Measurements from ENCODE around the gene SHROOM1. TPM values are rescaled to one million over a fixed set of nuclear protein-coding genes. Genes with fewer than 3 reads are reported as not detected.

The SHROOM1 gene
- total and polyA plus RNA-seq, 2 of the 8 experiments (the other 6 are each of a cell fraction or from before 2014, with no cell fraction given): 3.9 to 5.2 TPM

DNA sequence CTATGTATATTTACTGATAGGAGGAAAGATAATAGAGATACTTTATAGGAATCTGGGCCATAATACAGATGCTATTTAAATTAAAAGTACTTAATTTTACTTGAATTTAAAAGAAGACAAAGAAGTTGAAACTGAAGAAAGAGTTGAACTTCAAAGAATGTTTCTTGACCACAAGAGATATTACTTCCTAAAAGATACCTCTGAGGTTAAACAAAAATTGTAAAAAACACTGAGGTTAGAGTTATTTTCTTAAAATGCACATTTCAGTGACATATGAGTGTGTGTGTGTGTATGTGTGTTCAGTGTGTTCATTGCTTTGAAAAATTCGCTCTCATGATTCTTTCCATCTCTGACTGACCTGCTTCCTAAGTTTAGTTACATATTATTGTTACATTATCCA lies 49.9 kb downstream of the SHROOM1 start:
- Histone ChIP-seq H2BK20ac (ENCODE audit: low read length) (no peak overlapping the region), H4K8ac (ENCODE audit: extremely low read depth, insufficient read depth, low read length) (no peak overlapping the region), H3K79me2 (ENCODE audit: control insufficient read depth in 1 of 2, insufficient read depth in 2 of 2, low read length in 2 of 2) (no peaks in the 10 kb centered on the region), H4K20me1 (replicated peaks in 1 of 2; ENCODE audit: control insufficient read depth in 1 of 2, insufficient read depth in 2 of 2, low read length in 2 of 2) (peaks cover 0 to under 1% of the 10 kb centered on the region in 2 experiments), H3K9me3 (ENCODE audit: insufficient read depth in 2 of 2, low read depth in 1 of 2, low read length in 1 of 2) (no peaks in the 10 kb centered on the region), H4K91ac (replicated peaks; ENCODE audit: insufficient read length, low read length) (no peak overlapping the region), H3K79me1 (ENCODE audit: low read depth, low read length) (no peaks in the 10 kb centered on the region), H3K4me2 (ENCODE audit: insufficient read depth in 1 of 2, low read depth in 2 of 2, low read length in 2 of 2) (no peak overlapping the region), H2BK120ac (replicated peaks; ENCODE audit: low read depth, low read length) (no peak overlapping the region), H3K23ac (ENCODE audit: insufficient read length) (no peak overlapping the region), H3K27ac (ENCODE audit: low read depth, low read length) (no peak overlapping the region), H3K4me1 (replicated peaks in 1 of 4; ENCODE audit: control insufficient read depth in 3 of 4, insufficient read depth in 4 of 4, low read length in 3 of 4) (peaks cover 0 to 7% (median 1%) of the 10 kb centered on the region in 4 experiments; a peak in 5 of 7 replicates), H2BK15ac (ENCODE audit: low read length) (no peak overlapping the region), H2AFZ (ENCODE audit: low read length) (no peak overlapping the region), H2AK5ac (ENCODE audit: low read depth, low read length) (no peak overlapping the region), H3K36me3 (ENCODE audit: control insufficient read depth in 2 of 4, insufficient read depth in 4 of 4, low read length in 3 of 4) (no peaks in the 10 kb centered on the region), H4K5ac (ENCODE audit: insufficient read length, low read depth, low read length) (no peak overlapping the region), H3K9ac (replicated peaks in 1 of 4; ENCODE audit: extremely low read depth in 1 of 4, low read depth in 3 of 4, low read length in 3 of 4) (no peak overlapping the region), H3K23me2 (ENCODE audit: low read depth, low read length) (peaks cover 10% of the 10 kb centered on the region), H3K18ac (ENCODE audit: extremely low read depth, low read length) (no peak overlapping the region), H3K4ac (replicated peaks; ENCODE audit: insufficient read length, low read depth, low read length) (no peak overlapping the region), H2BK12ac (ENCODE audit: low read depth, low read length) (no peak overlapping the region), H3K27me3 (replicated peaks in 1 of 4; ENCODE audit: control insufficient read depth in 3 of 4, extremely low read depth in 1 of 4, insufficient read depth in 3 of 4, low read length in 3 of 4) (peaks cover 2 to 39% (median 25%) of the 10 kb centered on the region in 4 experiments), H3K14ac (ENCODE audit: insufficient read length) (no peak overlapping the region), H2BK5ac (ENCODE audit: low read depth, low read length) (no peak overlapping the region), H3K4me3 (ENCODE audit: extremely low read depth in 1 of 4, insufficient read depth in 2 of 4, low read depth in 3 of 4, low read length in 4 of 4) (no peak overlapping the region), H3K56ac (replicated peaks; ENCODE audit: insufficient read length, low read depth, low read length) (no peak overlapping the region)
- CTCF ChIA-PET (ENCODE audit: partially characterized antibody): no interaction called here
- no peak for DNase-seq (ENCODE audit: low read depth in 1 of 2, low spot score in 2 of 2)
- 77% methylated on average over 1 of the region's 1 CpG; no CpG with 5 or more reads in 1 of the 2 experiments for WGBS, 2 experiments (ENCODE audit: extremely low coverage in 1 of 2, insufficient coverage in 1 of 2, insufficient read length in 1 of 2, insufficient replicate concordance in 2 of 2, low coverage in 1 of 2, low lambda C conversion rate in 2 of 2, missing lambda C conversion rate in 1 of 2)
- POLR2A ChIA-PET (ENCODE audit: partially characterized antibody): no interaction called here
- no peak for FAIRE-seq
- TF ChIP-seq CTCF (IDR thresholded peaks at IDR 0.05; ENCODE audit: control extremely low read depth in 1 of 3, insufficient read depth in 1 of 3, low read depth in 1 of 3, low read length in 3 of 3): no peak
- no peak for TF ChIP-seq SP4 (IDR thresholded peaks at IDR 0.05; ENCODE audit: low read length)
- TF ChIP-seq JUND (IDR thresholded peaks at IDR 0.05; ENCODE audit: low read length): no peak
- TF ChIP-seq SAP30 (IDR thresholded peaks at IDR 0.05; ENCODE audit: insufficient read depth, insufficient replicate concordance, low read length): no peak
- TF ChIP-seq, protein P1, sequence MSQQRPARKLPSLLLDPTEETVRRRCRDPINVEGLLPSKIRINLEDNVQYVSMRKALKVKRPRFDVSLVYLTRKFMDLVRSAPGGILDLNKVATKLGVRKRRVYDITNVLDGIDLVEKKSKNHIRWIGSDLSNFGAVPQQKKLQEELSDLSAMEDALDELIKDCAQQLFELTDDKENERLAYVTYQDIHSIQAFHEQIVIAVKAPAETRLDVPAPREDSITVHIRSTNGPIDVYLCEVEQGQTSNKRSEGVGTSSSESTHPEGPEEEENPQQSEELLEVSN (IDR thresholded peaks at IDR 0.05): no peak

Data from H1 (cell line).